Ascending aorta (tissue), 2 donors: ENCODE measurements around the gene ST7. TPM values are rescaled to one million over a fixed set of nuclear protein-coding genes. Genes with fewer than 3 reads are reported as not detected.

ENCODE experiments used
- DNase-seq, 2 donors: peaks; one replicate each; pipeline ENCODE4 v3.0.0-alpha.2; 2019; ENCODE audit warnings: low spot score in 2 of 2
- H3K27ac ChIP-seq, 2 donors: fragments of 200-600 bp; sonication (generic); one replicate each; pipeline ENCODE4 v1.5.1; 2016 to 2017; ENCODE audit warnings: mild to moderate bottlenecking in 1 of 2
- H3K27me3 ChIP-seq: fragments of 200-600 bp; sonication (generic); one replicate; pipeline ENCODE4 v1.5.1; 2017
- H3K36me3 ChIP-seq, 2 donors: fragments of 200-600 bp; sonication (generic); one replicate each; pipeline ENCODE4 v1.5.1; 2016
- H3K4me1 ChIP-seq, 2 donors: fragments of 200-600 bp; sonication (generic); one replicate each; pipeline ENCODE4 v1.5.1; 2016 to 2017; ENCODE audit warnings: mild to moderate bottlenecking in 1 of 2
- H3K4me3 ChIP-seq, 2 donors: fragments of 200-600 bp; sonication (generic); one replicate each; pipeline ENCODE4 v1.5.1; 2016 to 2017; ENCODE audit warnings: mild to moderate bottlenecking in 1 of 2
- H3K9me3 ChIP-seq, 2 donors: fragments of 200-600 bp; sonication (generic); one replicate each; pipeline ENCODE4 v1.5.1; 2016
- CTCF ChIP-seq, 3 experiments: fragments of 200-600 bp in 2 of 3; fragments of 450-650 bp in 1 of 3; sonication (generic) in 2 of 3; IDR thresholded peaks; one replicate each; pipeline ENCODE4 v1.5.1; 2016 to 2019; ENCODE audit warnings: antibody characterized with exemption in 3 of 3, mild to moderate bottlenecking in 1 of 3, moderate library complexity in 1 of 3
- intact Hi-C: fragments of 100-400 bp; cut with DNase I; formaldehyde crosslinking; loops from one replicate; pipeline ENCODE4 v1.15.1; 2023
- total RNA-seq: library from RNA; depleted of rRNA; stranded (reverse); fragments of >200 nt; gene quantifications from one replicate; pipeline ENCODE4 v1.1.0, GENCODE V29; 2016

ST7 gene
- total RNA-seq, 1 donor from 2014 or later: 19.2 TPM

DNA sequence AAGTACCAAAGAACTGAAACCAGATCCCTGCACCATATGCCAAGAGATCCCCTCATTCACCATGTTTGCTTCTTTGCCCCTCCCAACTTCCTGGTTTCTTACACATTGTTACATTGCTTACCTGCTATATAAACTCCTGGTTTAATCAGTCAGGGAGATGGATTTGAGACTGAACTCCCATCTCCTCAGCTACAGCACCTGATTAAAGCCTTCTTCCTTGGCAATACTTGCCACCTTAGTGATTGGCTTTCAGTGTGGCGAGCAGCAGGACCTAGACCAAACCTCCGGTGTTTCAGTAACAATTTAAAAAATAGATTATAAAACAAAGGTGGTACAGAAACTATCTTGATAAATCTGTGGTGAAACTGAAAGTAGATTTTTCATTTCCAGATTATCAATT is 122.6 kb downstream of the ST7 start:
- Histone ChIP-seq H3K27ac (no peak overlapping the region), H3K4me1 (peaks cover 0 to 10% of the 10 kb centered on the region in 2 donors), H3K27me3 (no peaks in the 10 kb centered on the region), H3K36me3 (no peaks in the 10 kb centered on the region), H3K4me3 (no peak overlapping the region), H3K9me3 (no peaks in the 10 kb centered on the region)
- intact Hi-C loops: no loop called here
- no peak for TF ChIP-seq CTCF (IDR thresholded peaks at IDR 0.05)
- no peak for DNase-seq

GRCh38 chr7:117076426-117076943 is 123.2 kb downstream of the ST7 start:
- Histone ChIP-seq H3K4me1 (peaks cover 0 to 10% of the 10 kb centered on the region in 2 donors), H3K27me3 (no peaks in the 10 kb centered on the region), H3K9me3 (no peaks in the 10 kb centered on the region), H3K36me3 (no peaks in the 10 kb centered on the region), H3K4me3 (no peak overlapping the region), H3K27ac (no peak overlapping the region)
- no peak for TF ChIP-seq CTCF (IDR thresholded peaks at IDR 0.05)
- no peak for DNase-seq
- intact Hi-C loops: no loop called here

- intact Hi-C loops: no loop called here
- no peak for DNase-seq
- H3K4me1 ChIP-seq: peaks cover 0 to 10% of the 10 kb centered on the region in 2 donors
- H3K27me3 ChIP-seq: no peaks in the 10 kb centered on the region
- TF ChIP-seq CTCF (IDR thresholded peaks at IDR 0.05): no peak
- H3K36me3 ChIP-seq: no peaks in the 10 kb centered on the region
- H3K4me3 ChIP-seq: no peak overlapping the region
- no peaks in the 10 kb centered on the region for H3K9me3 ChIP-seq
- H3K27ac ChIP-seq: no peak overlapping the region
Observed at GRCh38 chr7:117077658-117078057, 124.4 kb downstream of the ST7 start.

DNA sequence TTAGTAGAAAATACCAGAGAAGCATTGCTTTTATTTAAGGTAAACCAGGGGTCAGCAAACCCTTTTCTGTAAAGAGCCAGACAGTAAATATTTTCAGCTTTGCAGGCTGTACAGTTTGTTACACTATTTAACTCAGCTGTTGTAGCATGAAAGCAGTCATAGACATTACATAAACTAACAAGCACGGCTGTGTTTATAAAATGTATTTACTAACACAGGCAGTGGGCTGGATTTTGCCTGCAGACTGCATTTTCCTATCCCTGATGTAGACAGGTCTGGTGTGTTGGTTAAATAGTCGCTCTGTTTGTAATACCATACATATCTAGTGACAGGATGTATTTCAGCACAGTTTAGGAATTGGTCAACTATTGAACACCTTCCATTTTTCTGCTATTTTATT is 129.3 kb downstream of the ST7 start:
- H3K4me1 ChIP-seq: no peaks in the 10 kb centered on the region

GRCh38 chr7:117083648-117084047 is 130.3 kb downstream of the ST7 start:
- DNase-seq: no peak
- H3K36me3 ChIP-seq: no peaks in the 10 kb centered on the region
- TF ChIP-seq CTCF (IDR thresholded peaks at IDR 0.05): no peak
- H3K9me3 ChIP-seq: no peaks in the 10 kb centered on the region
- H3K4me1 ChIP-seq: no peaks in the 10 kb centered on the region
- H3K4me3 ChIP-seq: no peak overlapping the region
- no peak overlapping the region for H3K27ac ChIP-seq
- H3K27me3 ChIP-seq: no peaks in the 10 kb centered on the region
- intact Hi-C loops: no loop called here

More for the DNA sequence above, 129.3 kb downstream of the ST7 start:
- TF ChIP-seq CTCF (IDR thresholded peaks at IDR 0.05): no peak
- intact Hi-C loops: no loop called here
- DNase-seq: no peak
- Histone ChIP-seq H3K27ac (no peak overlapping the region), H3K36me3 (no peaks in the 10 kb centered on the region), H3K9me3 (no peaks in the 10 kb centered on the region), H3K4me3 (no peak overlapping the region), H3K27me3 (no peaks in the 10 kb centered on the region)

- H3K4me1 ChIP-seq: no peaks in the 10 kb centered on the region
- no peak for DNase-seq
- no peak overlapping the region for H3K27ac ChIP-seq
- H3K9me3 ChIP-seq: no peaks in the 10 kb centered on the region
- no peak for TF ChIP-seq CTCF (IDR thresholded peaks at IDR 0.05)
- intact Hi-C loops: no loop called here
- no peaks in the 10 kb centered on the region for H3K27me3 ChIP-seq
- no peak overlapping the region for H3K4me3 ChIP-seq
- H3K36me3 ChIP-seq: no peaks in the 10 kb centered on the region
Observed at GRCh38 chr7:117084286-117084685, 131.0 kb downstream of the ST7 start.
